C4-2B (cell line): ENCODE measurements around the gene CCL11.

Source experiments
- ZFX ChIP-seq: fragments of 450-650 bp; IDR thresholded peaks from 2 replicates; pipeline ENCODE4 v1.6.1; 2017
- TF ChIP-seq, protein P1 (sequence below): fragments of 450-650 bp; conservative IDR thresholded peaks from 2 replicates; pipeline ENCODE4 v1.5.1; 2017; ENCODE audit warnings: mild to moderate bottlenecking

- TF ChIP-seq, protein P1, sequence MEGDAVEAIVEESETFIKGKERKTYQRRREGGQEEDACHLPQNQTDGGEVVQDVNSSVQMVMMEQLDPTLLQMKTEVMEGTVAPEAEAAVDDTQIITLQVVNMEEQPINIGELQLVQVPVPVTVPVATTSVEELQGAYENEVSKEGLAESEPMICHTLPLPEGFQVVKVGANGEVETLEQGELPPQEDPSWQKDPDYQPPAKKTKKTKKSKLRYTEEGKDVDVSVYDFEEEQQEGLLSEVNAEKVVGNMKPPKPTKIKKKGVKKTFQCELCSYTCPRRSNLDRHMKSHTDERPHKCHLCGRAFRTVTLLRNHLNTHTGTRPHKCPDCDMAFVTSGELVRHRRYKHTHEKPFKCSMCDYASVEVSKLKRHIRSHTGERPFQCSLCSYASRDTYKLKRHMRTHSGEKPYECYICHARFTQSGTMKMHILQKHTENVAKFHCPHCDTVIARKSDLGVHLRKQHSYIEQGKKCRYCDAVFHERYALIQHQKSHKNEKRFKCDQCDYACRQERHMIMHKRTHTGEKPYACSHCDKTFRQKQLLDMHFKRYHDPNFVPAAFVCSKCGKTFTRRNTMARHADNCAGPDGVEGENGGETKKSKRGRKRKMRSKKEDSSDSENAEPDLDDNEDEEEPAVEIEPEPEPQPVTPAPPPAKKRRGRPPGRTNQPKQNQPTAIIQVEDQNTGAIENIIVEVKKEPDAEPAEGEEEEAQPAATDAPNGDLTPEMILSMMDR, result no peak
- no peak for TF ChIP-seq ZFX
Observed at GRCh38 chr17:34300652-34301370, 15.3 kb downstream of the CCL11 start.
